ENCODE results near the gene MARK3.

DNA sequence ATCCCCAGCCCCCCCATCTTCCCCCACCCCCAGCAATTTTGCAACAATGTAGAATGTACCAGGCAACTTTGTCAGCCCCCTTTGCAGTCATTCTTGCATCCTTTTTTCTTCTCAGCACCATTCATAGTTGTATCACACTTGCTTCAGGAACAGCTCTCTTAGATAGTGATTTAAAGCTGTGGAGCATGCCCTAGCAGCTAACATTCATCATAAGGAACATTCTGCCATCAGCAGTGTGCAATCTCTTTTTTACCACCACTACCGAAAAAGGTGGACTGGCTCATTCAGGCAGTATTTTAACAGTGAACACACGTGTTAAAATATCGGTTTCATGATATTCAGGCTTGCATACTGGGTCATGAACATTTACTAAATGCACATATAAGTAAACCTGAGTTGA is 45.1 kb downstream of the MARK3 start:
- TF ChIP-seq CTCF (IDR thresholded peaks at IDR 0.05) (no peak), POLR2A (IDR thresholded peaks at IDR 0.05) (no peak)
